Effector CD8-positive, alpha-beta T cell (primary cell): ENCODE measurements around the gene ERC1.
"Not testable (repeated sequence)": the region's sequence is repeated elsewhere in the genome, so short reads cannot be mapped to it uniquely, and the experiment has no call there.

Experiments used
- DNase-seq: peaks from one replicate; lab custom pipeline; 2025; lab: John Stamatoyannopoulos, UW

ERC1 gene

DNA sequence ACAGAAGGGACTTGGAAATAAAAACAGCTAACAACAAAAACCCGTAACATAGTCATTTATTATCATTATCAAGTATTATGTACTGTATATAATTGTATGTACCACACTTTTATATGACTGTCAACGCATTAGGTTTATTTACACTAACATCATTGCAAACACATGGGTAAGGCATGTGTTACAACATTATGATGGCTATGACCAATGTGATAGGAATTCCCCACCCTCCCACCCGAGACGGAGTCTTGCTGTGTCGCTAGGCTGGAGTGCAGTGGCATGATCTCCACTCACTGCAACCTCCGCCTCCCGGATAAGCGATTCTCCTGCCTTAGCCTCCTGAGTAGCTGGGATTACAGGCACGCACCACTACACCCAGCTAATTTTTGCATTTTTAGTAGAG lies 82.6 kb downstream of the ERC1 start:
- no peak for DNase-seq

DNA sequence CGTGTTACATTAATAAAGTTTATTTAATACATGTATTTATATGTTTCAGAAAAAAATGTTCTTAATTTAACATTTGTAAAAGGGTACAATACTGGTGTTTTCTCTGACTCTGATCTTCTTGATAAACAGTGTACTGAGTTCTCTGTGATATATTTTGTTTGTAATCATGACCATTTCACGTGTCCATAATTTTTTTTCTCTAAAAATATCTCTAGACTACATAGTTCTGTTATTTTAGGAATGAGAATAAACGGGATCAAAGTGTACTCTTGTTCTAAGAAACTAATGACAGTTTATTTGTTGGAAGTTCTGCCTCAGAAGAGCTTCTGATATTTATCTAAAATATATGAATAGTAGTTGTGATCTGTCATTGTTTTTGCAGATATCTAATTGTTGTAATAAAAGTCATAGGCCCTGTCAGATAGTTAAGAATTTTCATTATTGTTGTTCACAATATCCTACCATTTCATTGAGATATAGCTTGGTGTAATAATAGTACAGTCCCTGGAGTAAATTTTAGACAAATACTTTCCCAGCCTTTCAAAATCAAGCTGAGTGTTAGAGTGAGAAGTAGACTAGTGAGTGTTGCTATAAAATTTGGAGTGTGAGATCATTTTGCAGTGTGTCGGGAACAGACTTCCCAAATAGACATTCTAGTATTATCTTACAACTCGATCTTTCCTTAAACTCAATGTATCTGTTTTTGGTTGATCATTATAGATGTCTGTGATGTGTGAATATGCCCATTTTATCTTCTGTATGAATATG lies 86.2 kb downstream of the ERC1 start:
- DNase-seq: no peak

DNA sequence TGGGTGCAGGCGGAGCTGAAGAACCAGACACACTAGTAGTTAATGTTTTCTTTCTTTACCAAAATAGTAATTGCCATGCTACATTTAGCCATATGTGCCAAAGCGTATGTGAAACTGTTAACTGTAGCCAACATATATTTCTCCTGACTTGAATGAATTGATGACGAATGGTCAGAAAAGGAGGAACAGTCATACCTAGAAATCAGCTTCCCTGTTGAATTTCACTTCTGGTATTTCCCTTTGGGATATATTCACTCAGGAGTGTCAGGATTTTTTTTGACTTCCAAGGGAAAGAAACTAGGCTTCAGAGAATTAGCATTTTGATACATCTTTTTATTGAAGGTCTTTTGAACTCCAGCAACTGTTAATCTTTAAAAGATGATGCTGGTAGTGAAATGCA lies 87.0 kb downstream of the ERC1 start:
- no peak for DNase-seq

DNA sequence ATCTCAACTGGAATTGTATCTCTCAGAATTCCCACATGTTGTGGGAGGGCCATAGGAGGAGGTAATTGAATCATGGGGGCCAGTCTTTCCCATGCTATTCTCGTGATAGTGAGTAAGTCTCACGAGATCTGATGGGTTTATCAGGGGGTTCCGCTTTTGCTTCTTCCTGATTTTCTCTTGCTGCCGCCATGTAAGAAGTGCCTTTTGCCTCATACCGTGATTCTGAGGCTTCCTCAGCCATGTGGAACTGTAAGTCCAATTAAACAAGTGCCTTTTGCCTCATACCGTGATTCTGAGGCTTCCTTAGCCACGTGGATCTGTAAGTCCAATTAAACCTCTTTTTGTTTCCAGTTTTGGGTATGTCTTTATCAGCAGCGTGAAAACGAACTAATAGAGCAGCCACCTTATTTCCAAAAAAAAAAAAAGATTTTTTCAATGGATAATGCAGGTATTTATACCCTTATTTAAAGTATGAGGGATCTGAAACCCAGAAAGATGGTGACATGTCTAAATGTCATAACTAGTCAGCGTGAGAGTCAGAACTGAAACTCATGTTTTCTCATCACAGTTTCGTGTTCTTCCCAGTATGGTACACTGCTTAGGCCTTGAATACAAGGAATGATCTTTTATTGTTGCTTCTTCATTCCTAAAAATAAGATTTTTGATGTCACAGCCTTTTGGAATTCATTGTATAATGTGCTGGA lies 89.6 kb downstream of the ERC1 start:
- DNase-seq: no peak

DNA sequence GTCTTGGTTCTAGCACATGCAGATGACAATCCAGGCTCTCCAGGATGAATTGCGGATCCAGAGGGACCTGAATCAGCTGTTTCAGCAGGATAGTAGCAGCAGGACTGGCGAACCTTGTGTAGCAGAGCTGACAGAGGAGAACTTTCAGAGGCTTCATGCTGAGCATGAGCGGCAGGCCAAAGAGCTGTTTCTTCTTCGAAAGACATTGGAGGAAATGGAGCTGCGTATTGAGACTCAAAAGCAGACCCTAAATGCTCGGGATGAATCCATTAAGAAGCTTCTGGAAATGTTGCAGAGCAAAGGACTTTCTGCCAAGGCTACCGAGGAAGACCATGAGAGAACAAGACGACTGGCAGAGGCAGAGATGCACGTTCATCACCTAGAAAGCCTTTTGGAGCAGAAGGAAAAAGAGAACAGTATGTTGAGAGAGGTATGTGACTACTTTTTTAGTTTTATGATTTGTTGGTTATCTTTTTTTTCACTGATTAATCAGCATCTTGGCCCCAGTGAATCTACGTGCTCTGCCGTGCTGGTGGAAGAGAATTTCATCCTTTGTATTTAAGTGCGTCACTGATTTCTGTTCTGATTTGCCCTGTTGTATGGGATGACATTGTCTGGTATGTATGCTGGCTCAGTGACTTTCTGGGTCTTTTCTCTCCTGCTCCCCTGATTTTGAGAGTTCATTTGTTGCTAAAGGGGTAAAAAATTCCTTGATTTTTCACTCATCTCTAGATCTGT lies 92.3 kb downstream of the ERC1 start:
- DNase-seq: no peak

GRCh38 chr12:1083889-1084262 lies 92.9 kb downstream of the ERC1 start:
- DNase-seq: no peak

DNA sequence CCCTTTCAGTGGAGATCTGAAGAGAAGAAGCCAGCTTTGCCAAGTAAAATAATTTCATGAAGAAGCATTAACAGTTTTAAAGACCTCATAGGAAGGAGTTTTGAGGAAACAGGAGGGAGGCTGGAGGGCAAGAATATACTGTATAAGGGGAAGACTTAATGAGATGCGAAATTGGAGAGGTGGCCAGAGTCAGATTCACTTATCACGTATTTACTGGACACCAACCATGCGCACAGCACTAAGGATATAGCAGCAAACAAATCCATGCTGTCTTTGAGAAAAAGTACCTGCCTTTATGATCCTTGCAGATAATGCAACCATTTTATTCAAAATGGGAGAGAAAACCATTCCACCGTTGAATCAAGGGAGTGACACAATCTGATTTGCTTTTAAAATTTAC lies 100.3 kb downstream of the ERC1 start:
- DNase-seq: no peak

GRCh38 chr12:1093166-1093751 lies 102.2 kb downstream of the ERC1 start:
- no peak for DNase-seq

DNA sequence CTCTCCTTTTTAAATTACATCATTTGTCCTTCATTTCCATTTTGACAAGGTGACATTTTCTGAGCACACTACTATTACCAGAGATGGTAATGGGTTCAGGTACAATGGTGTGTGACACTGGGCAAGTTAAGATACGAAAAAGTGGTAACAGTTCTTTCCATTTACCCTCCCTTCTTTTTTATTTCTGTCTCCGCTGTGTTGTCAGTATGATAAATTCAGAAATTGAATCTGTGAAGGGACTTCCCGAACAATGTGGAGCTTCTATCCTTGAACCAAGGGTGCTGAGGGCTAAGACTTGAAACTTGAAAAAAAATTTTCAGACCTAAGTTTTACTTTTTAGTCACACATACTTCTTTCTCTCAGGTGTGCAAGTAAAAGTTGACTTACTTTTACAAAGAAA lies 103.7 kb downstream of the ERC1 start:
- DNase-seq: no peak

GRCh38 chr12:1099158-1099557 lies 108.1 kb downstream of the ERC1 start:
- DNase-seq: no peak

GRCh38 chr12:1099618-1100017 lies 108.6 kb downstream of the ERC1 start:
- not testable (repeated sequence) for DNase-seq

GRCh38 chr12:1102115-1102514 lies 111.1 kb downstream of the ERC1 start:
- DNase-seq: no peak

DNA sequence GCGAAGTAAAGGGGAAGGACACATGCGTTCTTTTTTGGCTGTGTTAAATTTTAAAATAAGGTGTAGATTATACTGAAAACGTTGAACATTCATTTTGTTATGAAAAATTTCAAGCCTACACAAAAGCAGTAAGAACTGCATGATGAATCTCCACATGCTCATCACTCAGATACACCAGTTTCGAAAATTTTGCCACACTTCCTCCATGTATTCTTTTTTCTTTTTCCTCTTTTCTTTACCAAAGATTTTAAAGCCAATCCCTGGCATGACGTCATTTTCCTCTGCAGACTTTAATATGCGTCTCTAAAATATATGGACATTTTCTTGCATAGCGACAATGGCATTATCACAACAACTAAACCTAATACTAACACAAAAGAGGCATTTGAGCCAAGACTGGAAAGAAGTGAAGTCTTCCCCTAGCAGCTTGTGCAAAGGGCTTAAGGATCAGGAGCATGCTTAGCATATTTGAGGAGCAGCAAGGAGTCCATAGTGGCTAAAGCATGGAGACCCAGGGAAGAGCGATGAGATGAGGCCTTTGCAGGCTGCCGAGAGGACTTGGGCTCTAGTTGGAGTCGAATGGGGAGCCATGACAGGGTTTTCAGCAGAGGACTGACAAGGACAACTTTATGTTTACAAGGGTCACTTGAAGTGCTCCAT lies 111.9 kb downstream of the ERC1 start:
- no peak for DNase-seq

DNA sequence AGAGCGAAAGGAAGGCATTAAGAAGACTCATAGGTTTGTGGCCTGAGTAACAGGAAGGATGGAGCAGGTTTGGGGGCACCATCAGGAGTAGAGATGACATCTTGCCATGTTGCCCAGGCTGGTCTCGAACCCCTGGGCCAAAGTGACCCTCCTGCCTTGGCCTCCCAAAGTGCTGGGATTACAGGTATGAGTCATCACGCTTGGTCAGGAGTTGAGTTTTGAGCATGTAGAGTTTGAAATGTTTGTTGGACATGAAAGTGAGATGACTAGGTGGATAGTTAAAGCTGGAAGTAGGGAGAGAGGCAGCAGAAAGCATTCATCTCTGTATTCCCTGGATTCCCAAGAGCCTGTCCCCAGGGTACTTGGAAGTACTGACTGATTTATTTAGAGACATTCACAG lies 112.6 kb downstream of the ERC1 start:
- no peak for DNase-seq

DNA sequence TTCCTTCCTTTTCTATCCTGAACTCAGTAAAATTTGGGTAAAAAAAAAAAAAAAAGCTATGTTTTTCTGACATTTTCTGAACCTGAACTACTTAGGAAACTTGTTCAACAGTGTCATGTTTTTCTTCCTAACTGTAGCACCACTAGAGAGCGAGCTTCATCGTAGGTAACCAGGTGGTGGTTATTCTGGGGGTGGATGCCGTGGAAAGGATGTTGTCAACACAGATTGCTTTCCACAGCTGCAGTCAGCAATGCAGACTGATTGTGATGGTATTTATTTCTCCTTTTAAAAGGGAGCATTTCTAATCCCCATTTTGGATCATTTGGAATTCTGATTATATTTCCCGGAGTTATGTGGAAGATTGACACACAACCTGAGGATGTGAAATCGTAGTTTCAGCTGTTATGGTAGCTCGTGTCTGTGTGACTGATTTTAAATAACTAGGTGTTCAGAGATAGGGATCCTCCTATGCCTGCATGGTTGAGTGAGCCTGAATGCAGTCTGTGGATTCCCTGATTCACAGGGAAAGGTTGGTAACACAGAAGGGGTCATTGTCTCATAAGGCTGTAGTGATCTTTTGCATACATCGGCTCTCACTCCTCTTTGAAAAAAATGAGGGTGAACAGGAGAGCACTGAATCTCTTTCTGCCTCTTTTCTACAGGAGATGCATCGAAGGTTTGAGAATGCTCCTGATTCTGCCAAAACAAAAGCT lies 113.2 kb downstream of the ERC1 start:
- DNase-seq: no peak

- DNase-seq: no peak
Measured at GRCh38 chr12:1107669-1108068, 116.6 kb downstream of the ERC1 start.

- no peak for DNase-seq
Measured at GRCh38 chr12:1108276-1108675, 117.3 kb downstream of the ERC1 start.

- no peak for DNase-seq
Measured at GRCh38 chr12:1115484-1116231, 124.6 kb downstream of the ERC1 start.

DNA sequence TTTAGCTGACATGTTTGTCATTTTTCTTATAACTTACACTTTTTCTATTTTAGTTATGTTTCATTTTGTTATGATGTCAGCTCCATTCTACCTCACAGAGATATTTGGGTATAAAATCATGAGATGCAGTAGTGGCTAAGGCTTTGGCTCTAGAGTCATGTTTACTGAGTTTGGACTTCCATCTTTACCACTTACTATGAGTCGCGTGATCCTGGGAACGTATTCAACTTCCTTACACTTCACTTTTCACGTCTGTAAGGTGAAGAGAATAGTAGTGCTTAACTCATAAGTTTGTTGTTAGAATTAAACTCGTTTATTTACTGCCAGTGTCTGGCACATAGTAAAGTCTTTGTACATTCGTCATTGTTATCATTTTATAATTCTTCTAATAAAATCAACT lies 126.3 kb downstream of the ERC1 start:
- DNase-seq: no peak

- peak; percentile 53 for DNase-seq
Measured at GRCh38 chr12:1117970-1118563, 127.0 kb downstream of the ERC1 start.
